ENCODE measurements around the gene OSMR.

Gene OSMR

DNA sequence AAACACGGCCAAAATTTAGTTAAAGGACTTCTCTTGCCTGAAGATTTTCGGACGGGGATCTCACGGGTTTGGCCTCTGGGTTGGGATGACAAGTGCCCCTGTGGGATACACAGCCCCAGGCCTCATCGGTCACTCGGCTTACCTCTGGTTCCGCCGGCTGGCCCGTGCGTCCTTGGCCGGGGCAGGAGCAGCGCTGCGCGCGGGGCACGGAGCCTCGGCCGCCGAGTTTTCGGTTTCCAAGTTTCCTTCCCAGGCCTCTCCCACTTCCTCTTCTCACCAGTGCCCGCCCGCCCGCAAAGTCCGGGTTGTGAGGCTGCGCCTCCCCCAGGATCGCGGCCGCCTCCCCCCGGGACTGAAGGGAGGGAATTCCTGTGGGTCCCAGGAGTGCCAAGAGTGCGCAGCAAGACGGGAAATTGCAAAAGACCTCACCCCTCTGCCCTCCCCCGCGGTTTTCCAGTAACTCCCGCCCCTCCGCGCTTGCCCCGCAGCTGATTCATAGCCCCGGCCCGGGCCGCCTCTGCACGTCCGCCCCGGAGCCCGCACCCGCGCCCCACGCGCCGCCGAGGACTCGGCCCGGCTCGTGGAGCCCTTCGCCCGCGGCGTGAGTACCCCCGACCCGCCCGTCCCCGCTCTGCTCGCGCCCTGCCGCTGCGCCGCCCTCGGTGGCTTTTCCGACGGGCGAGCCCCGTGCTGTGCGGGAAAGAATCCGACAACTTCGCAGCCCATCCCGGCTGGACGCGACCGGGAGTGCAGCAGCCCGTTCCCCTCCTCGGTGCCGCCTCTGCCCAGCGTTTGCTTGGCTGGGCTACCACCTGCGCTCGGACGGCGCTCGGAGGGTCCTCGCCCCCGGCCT lies at the start of gene OSMR:
TSS of gene OSMR (plus strand) at position 487 of the 853 bp plus-strand sequence. CDS start 23,033 bp downstream, outside the sequence.
- no peak for DNase-seq (ENCODE audit: extremely low read depth in 1 of 2, low read depth in 1 of 2)

DNA sequence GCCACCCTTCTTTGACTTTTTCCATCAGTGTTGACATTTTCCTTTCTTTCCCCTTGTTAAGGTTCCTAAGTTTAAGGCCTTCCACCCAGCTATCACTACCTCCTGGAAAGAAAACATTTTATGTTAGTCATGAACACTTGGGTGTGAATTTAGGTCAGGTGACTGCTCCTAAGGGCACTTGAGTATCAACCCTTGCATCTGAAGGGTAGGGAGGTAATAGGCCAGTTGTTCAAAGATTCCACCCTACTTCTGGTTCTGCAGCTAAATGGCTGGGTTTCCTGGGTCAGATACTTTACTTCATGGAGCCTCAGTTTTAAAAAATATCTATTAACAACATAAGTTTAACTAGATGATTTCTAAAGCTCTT lies 49.1 kb upstream of the OSMR start:
- DNase-seq (ENCODE audit: extremely low read depth in 1 of 2, low read depth in 1 of 2), result no peak

DNA sequence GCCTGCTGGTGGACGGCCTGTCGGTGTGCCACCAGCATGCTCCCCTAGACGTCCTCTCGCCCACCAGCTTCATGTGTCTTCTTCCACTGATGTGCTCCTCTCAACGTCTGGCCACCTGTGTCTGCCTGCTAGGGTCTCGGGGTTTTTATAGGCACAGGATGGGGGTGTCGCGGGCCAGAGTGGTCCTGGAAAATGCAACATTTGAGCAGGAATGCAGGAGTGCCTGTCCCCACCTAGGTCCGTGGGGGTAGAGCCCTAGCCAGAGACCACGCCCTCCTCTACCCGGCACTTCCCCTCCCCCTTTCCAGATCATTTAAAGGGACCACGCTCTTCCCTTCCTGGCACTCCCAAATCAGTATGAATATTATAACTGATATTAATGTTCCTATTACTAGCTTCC lies 48.0 kb upstream of the OSMR start:
- DNase-seq (ENCODE audit: extremely low read depth in 1 of 2, low read depth in 1 of 2), result no peak

DNA sequence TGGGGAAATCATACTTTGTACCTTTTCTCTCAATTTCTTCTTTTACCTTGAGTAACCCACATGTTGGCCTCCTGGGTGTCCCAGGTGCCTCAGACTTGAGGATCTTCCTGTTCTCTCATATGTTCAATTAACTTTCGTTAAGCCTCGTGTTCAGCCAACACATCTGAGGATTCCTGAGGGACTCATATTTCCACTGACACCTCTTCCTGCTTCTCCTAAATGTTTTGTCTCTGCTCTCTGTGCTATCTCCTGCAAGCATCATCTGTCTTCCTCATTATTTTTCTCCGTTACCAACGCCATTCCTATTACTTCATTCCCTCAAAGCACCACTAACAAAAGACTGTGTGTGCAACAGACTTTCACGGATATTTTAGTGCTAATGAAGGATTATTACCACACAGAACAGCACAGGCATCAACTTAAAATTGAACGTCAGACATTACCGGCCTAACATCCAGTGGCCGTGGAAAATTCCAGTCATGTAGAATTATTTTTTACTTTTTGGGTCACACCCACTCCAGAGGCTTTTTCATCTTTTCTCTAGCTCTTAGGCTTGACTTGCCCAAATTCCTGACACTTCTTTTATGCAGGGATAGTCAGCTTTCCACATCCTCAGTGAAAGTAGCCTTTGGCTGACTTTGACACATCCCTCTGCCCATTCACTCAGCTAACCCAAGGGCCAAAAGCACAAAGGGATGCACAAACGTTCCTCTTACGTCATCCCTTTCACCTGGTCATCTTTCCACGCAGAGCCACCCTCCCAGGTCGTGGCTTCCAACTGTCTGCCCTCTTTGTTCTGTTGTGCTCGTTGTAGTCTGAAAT lies 46.0 kb upstream of the OSMR start:
- DNase-seq (ENCODE audit: extremely low read depth in 1 of 2, low read depth in 1 of 2), result no peak

DNA sequence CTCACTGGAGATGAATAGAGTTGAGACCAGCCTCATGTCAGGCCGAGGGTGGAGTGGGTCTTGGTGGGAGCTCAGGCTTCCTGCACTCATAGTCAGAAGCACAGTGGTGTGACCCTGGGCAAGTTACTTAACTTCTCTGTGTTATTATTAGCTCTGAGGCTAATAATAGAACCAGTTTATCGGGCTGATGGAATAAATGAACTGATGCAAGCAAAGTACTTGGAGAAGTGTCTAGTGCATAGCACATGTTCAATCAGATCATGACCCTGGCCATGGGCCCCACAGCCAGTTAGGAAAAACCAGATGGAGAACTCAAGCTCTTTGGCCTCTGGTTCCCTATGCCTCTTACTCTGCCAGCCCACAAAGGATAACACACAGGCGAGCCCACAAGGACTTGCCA lies 45.3 kb upstream of the OSMR start:
- no peak for DNase-seq (ENCODE audit: extremely low read depth in 1 of 2, low read depth in 1 of 2)

DNA sequence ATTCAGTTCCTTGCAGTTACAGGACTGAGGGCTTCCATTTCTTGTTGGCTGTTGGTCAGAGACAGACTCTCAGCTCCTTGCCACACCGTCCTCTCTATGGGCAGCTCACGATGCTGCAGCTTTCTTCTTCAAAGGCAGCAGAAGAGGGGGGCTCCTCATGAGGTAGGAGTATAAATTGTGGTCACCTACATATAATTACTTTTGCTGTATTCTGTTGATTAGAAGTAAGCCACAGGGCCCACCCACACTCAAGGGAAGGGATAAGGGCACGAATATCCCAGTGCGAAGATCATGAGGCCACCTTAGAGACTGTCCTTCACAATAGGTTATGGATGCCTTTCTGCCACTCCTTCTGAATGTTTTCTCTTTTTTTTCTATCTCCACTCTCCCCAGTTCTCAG lies 43.7 kb upstream of the OSMR start:
- DNase-seq (ENCODE audit: extremely low read depth in 1 of 2, low read depth in 1 of 2), result no peak

DNA sequence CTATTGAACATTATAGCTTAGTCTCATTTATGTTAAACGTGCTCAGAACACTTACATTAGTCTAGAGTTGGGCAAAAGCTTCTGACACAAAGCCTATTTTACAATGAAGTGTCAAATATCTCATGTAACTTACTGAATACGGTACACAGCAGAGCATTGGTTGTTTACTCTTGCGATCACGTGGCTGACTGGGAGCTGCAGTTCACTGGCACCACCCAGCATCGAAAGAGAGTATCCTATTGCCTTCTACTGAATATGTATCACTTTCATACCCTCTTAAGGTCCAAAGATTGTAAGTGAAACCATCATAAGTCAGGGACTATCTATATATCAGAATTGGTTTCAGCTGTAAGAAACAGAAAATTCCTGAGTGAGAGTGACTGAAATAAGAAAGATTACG lies 42.6 kb upstream of the OSMR start:
- DNase-seq (ENCODE audit: extremely low read depth in 1 of 2, low read depth in 1 of 2), result no peak

DNA sequence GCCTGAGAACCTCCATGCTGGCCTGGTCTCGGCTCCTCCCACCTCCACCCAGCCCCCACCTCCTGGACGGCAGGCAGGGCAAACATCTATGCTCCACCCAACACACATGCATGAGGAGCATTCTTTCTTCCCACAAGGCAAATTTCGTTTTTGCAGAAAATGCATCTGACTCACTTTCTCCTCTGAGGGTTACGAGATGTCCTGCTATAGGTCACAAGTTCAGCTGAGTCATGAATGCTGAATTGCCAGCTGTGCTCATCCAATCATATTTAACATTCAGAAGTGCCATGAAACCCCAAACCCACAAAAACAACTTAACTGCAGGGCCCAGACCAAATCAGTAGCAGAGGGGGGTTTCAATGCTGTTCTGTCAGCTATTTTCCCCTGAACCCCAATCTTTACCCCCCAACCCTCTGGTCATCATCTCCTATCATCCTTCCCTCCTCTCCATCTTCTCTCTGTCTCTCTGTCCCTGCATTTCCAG lies 39.0 kb upstream of the OSMR start:
- no peak for DNase-seq (ENCODE audit: extremely low read depth in 1 of 2, low read depth in 1 of 2)

DNA sequence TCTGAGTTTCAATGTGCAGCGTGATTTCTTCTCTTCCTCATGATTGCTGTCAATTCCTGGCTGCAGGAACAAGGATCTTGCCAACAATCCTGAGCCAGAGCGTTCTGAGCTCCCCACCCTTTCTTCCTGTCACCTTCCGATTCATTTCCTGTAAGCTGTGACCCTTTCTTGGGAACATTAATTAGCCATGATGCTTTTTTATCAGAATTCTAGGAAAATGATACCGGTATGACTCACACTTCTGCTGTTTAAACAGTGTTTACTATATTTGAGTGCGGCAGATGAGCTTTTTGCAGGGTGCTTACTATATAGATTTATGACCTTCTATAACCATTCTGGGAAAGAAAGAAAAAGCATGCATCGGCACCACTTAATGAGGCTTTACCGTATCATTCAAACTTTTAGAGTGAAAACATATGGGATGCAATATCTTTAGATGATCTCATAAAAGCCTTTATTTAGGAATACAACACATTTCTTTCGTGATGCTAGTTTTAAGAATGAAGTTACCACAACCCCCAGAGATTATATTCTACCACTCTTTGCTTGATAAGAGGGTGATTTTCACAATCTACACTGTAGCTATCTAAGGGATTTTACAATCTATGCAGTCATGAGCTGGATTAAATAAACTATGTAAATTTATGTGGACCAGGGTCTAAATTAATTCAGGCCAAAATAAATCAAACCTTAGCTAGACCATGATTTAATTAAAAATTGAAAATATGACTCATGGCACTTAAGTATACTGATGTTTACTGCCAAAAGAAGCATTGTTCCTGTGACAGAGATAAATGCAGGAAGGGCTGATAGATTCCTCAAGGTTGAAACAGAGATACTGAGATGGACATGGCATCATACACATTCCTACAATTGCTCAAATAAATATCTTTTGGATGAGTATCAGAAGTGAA lies 38.0 kb upstream of the OSMR start:
- DNase-seq (ENCODE audit: extremely low read depth in 1 of 2, low read depth in 1 of 2), result no peak

DNA sequence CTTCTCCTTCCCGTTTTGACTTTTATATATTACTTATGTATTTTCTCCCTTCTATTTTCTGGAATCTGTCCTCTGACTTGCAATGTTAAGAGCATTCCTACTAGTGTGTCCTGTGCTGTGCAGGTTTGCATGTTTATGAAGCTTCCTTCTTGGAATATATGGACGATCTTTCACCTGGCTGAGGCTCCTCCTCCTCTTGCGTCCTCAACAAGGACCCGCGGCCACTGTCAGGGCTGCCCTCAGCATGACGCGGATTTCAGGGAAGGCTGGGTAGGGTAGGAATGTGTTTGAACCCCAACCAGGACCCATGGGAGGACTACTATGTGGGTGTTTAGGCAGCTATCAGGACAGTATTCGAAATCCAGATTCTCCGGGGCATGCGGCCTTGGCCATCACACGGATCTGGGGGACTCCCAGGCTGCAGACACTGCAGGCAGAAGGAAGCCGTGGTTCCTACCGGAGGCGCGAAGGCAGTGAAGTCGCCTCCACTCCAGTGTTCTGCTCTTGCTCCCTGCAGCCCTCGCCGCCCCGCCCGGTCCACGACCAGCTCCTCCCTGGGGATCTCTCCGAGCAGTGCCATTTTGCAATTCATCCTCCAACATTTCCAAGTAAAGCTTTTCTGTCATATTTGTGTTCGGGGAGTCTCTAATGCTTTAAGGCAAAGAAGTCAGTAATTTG lies 37.0 kb upstream of the OSMR start:
- DNase-seq (ENCODE audit: extremely low read depth in 1 of 2, low read depth in 1 of 2), result no peak

DNA sequence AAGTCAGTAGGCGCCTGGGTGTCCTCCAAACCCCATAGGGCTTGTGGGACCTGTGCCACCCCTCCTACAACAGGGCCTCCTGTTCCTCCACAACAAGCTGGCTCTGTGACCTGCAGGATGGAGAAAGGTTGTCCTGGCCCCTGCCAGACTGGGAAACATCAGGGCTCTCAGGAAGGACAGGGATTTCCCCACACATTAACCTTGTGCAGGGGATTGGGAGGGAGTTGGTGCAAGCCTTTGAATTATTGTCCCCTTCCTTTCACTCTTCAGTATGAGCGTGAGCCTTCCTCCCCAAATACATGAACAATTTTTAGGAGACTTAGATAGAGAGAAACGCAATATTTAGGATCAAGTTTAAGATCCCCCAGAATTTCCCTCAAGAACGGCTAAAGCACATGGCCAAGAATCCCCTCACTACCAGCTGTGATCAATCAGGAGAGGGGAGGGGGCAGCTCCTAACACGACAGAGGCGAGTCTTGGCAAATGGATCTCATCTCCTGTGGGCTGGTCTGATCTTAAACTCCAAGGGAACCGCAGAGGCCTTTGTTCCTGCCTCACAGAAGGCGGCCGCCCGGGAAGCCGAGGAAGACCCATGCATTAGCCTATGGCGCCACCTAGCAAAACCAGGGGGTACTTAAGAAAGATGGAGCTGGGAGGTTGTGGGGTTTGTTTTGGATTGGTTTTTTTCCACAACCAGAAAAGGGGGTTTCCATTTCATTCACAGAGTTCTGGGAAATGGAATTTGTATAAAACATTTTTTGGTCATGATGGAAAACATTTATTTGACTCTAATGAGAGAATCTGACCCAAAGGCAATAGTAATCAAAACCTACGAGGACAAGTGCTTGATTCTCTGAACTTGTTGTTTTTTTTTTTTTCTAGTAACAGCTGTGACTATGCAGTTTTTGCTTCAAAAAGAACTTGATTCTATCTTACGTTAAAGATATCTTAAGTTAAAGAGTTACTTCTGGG lies 36.1 kb upstream of the OSMR start:
- DNase-seq (ENCODE audit: extremely low read depth in 1 of 2, low read depth in 1 of 2), result no peak

DNA sequence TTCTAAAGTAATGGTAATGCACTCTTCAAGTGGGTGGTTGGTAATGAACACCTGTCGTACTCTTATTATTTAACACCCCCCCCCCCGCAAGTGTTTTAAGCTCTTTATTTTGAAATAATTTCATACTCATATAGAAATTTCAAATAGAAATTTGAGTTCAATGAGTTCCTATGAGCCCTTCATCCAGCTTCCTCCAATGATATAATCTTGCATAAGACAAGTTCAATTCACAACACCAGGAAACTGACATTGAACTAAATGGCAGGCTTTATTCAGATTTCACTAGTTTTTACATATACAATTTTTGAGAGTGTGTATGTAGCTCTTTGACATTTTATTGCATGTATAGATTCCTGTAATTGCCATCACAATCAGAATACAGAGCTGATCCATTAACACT lies 30.9 kb upstream of the OSMR start:
- no peak for DNase-seq (ENCODE audit: extremely low read depth in 1 of 2, low read depth in 1 of 2)

DNA sequence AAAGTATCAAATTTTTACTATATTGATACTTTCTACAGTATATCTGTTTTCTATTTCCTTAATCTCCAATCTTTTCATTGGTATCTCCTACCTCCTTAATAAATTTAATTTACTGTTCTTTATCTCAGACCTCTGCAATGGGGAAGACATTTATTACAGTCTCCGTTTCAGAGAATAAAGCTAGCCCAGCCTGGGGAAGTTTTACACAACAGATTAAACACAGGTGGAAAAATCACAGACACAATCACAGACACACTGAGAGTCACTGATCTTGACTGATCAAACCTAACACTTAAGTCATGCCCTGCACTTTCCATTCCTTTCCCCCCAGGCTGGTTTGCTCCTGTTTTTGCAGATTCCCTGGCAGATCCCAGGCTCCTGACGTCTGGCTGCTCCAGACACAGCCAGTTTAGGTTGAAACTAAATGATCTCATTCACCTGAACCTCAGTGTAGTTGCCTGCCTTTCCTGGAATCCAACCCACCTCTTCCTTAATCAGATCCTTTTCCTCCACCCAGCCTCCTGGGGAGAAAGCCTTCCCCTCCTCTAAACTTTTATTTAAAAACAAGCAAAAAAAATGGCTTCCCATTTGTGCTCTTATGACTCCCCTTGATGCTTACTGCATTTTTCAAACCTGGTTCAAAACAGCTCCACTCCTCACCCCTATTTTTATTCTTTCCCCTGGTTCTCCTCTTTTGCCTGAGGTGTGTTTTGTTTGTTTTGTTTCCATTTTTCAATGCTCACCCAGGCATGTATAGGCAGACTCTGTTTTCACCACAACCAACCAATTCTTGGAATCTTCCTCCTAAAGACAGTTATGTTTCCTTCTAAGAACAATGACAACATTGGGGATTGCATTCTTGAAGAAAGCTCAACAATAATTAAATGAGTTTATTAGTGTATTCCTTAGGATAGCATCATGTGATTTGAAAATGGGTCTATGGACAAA lies 29.5 kb upstream of the OSMR start:
- no peak for DNase-seq (ENCODE audit: extremely low read depth in 1 of 2, low read depth in 1 of 2)

DNA sequence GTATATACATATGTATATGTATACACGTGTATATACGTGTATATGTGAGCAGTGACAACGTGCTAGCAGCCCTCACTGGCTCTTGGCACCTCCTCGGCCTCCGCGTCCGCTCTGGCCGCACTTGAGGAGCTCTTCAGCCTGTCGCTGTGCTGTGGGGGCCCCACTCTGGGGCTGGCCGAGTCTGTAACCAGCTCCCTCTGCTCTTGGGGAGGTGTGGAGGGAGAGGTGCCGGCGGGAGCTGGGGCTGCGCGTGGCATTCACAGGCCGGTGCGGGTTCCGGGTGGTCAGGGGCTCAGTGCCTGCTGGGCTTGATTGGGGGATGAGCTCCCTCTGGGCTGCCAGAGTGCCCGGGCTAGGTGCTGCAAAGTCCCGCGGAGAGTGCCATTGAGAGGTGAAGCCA lies 24.1 kb upstream of the OSMR start:
- no peak for DNase-seq (ENCODE audit: extremely low read depth in 1 of 2, low read depth in 1 of 2)

DNA sequence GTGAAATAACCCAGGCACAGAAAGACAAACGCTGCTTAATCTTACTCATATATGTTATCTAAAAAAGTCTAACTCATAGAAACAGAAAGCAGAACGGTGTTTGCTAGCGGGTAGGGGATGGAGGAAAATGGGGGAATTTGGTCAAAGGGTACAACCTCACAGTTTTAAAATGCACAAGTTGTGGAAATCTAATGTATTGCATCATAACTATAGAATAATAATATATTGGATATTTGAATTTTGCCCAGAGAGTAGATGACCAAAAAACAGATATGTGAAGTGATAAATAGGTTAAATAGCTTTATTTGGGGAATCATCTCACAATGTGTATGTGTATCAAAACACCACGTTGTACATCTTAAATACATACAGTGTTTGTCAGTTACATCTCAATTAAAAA lies 22.3 kb upstream of the OSMR start:
- DNase-seq (ENCODE audit: extremely low read depth in 1 of 2, low read depth in 1 of 2), result no peak

DNA sequence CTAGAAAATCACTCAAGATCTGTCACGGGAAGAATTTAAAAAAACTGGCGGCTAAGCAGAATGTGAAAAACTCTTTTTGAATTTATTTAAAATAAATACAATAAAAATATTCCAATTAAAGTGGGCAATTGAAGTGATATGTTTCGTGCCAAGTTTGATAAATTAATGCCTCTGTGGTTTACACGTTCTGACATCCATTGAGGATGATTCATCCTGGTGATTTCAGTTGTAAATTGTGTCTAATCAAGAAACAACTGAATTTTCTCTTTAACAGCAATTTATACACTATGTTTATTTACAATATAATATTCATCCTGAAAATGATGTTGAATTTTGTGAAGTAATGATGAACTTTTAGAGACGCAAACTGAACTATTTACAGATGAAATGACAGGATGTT lies 21.0 kb upstream of the OSMR start:
- DNase-seq (ENCODE audit: extremely low read depth in 1 of 2, low read depth in 1 of 2), result no peak

DNA sequence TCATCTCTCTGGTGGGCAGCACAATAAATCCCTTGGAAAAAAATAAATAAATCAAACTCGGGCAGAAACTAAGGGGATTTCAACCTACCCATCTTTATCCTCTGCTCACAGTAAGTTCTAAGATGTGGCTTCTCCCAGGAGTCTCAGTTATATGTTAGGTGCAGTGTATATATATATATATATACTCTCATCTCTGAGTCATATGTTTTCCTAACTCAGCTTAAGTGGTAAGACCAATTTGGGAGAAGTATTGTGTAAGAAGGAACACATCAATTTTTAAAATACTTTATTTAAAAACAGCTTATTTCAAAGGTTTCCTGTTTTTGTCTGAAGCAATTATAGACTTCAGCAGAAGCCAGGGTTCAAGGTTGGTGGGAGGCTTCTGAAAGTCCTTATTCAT lies 20.3 kb upstream of the OSMR start:
- no peak for DNase-seq (ENCODE audit: extremely low read depth in 1 of 2, low read depth in 1 of 2)

DNA sequence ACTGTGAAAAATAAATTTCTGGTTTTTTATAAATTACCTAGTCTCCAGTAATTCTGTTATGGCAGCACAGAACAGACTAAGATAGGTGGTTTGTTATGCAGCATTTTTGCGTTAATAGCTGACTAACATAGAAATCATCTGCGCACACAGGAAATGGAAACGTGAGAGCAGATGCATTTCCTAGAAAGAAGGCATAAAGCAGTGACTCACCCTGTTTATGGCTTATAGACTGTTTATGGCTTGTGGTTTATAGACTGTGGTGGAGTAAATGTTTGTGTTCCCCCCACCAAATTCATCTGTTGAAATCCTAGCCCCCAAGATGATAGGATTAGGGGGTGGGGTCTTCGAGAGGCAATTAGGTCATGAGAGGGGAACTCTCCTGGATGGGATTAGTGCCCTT lies 18.3 kb upstream of the OSMR start:
- DNase-seq (ENCODE audit: extremely low read depth in 1 of 2, low read depth in 1 of 2), result no peak

All from activated CD8-positive, alpha-beta memory T cell treated with anti-CD3 and anti-CD28 coated beads for 1 hour (primary cell).